HUDEP-2 (cell line): ENCODE measurements around the gene PRDM15.

Source experiments
- DNase-seq, 76 experiments: peaks; one replicate each; lab custom pipeline; 2025; ENCODE audit not compliant: unreplicated experiment in 76 of 76; lab: John Stamatoyannopoulos, UW

Gene PRDM15

GRCh38 chr21:41812679-41813078 lies 66.5 kb downstream of the PRDM15 start:
- DNase-seq = no peak

- no peak for DNase-seq
These were observed 68.6 kb downstream of the PRDM15 start for GRCh38 chr21:41810597-41810932.

GRCh38 chr21:41809891-41810596 lies 69.1 kb downstream of the PRDM15 start:
- no peak for DNase-seq

- no peak for DNase-seq
These were observed 70.3 kb downstream of the PRDM15 start for GRCh38 chr21:41808846-41809245.

- DNase-seq = no peak
These were observed 71.0 kb downstream of the PRDM15 start for GRCh38 chr21:41808094-41808493.

GRCh38 chr21:41806773-41807172 lies 72.4 kb downstream of the PRDM15 start:
- no peak for DNase-seq

- no peak for DNase-seq
These were observed 73.5 kb downstream of the PRDM15 start for GRCh38 chr21:41805643-41806042.

- no peak for DNase-seq
These were observed 74.1 kb downstream of the PRDM15 start for GRCh38 chr21:41805038-41805437.

- DNase-seq = no peak
These were observed 74.8 kb downstream of the PRDM15 start for GRCh38 chr21:41804381-41804780.

- no peak for DNase-seq
These were observed 75.8 kb downstream of the PRDM15 start for GRCh38 chr21:41803316-41803715.

- DNase-seq = no peak
These were observed 76.5 kb downstream of the PRDM15 start for GRCh38 chr21:41802684-41803083.

- DNase-seq = no peak
These were observed 77.0 kb downstream of the PRDM15 start for GRCh38 chr21:41802198-41802584.

- DNase-seq = no peak
These were observed 77.6 kb downstream of the PRDM15 start for GRCh38 chr21:41801321-41802197.

GRCh38 chr21:41800425-41801320 lies 78.5 kb downstream of the PRDM15 start:
- DNase-seq = no peak

- no peak for DNase-seq
These were observed 79.4 kb downstream of the PRDM15 start for GRCh38 chr21:41799763-41800162.

- no peak for DNase-seq
These were observed 80.8 kb downstream of the PRDM15 start for GRCh38 chr21:41798326-41798725.

- DNase-seq = no peak
These were observed 82.6 kb downstream of the PRDM15 start for GRCh38 chr21:41796476-41797080.

- no peak for DNase-seq
These were observed 83.4 kb downstream of the PRDM15 start for GRCh38 chr21:41795726-41796125.

- DNase-seq = no peak
These were observed 84.5 kb downstream of the PRDM15 start for GRCh38 chr21:41794600-41794999.

GRCh38 chr21:41792711-41793110 lies 86.4 kb downstream of the PRDM15 start:
- no peak for DNase-seq

GRCh38 chr21:41786509-41786987 lies 92.6 kb downstream of the PRDM15 start:
- DNase-seq = no peak
